ENCODE measurements around the gene ZNF277. TPM values are rescaled to one million over a fixed set of nuclear protein-coding genes. Genes with fewer than 3 reads are reported as not detected.

The ZNF277 gene
- total RNA-seq, 1 donor from 2014 or later, result 23.7 TPM

GRCh38 chr7:112337892-112338291 is 131.4 kb downstream of the ZNF277 start:
- no peak overlapping the region for H3K27ac Mint-ChIP-seq
- TF ChIP-seq CTCF (IDR thresholded peaks at IDR 0.05; ENCODE audit: unreplicated experiment), result no peak
- H3K4me3 Mint-ChIP-seq, result no peak overlapping the region
- peaks cover under 1% of the 10 kb centered on the region for H3K9me3 Mint-ChIP-seq
- DNase-seq (ENCODE audit: low spot score in 2 of 2, unreplicated experiment in 2 of 2), result no peak
- peaks cover 11% of the 10 kb centered on the region for H3K4me1 Mint-ChIP-seq
- peaks cover 32% of the 10 kb centered on the region for H3K36me3 Mint-ChIP-seq
- H3K27me3 Mint-ChIP-seq (ENCODE audit: low read depth), result no peaks in the 10 kb centered on the region

- Mint-ChIP-seq H3K4me3 (no peak overlapping the region), H3K4me1 (peaks cover 8% of the 10 kb centered on the region), H3K27me3 (ENCODE audit: low read depth) (no peaks in the 10 kb centered on the region), H3K9me3 (peaks cover 7% of the 10 kb centered on the region), H3K27ac (no peak overlapping the region), H3K36me3 (peaks cover 41% of the 10 kb centered on the region)
- TF ChIP-seq CTCF (IDR thresholded peaks at IDR 0.05; ENCODE audit: unreplicated experiment), result no peak
- no peak for DNase-seq (ENCODE audit: low spot score in 2 of 2, unreplicated experiment in 2 of 2)
Measured at GRCh38 chr7:112338786-112339185, 132.3 kb downstream of the ZNF277 start.

GRCh38 chr7:112341464-112341863 is 135.0 kb downstream of the ZNF277 start:
- peaks cover 46% of the 10 kb centered on the region for H3K36me3 Mint-ChIP-seq
- TF ChIP-seq CTCF (IDR thresholded peaks at IDR 0.05; ENCODE audit: unreplicated experiment), result no peak
- H3K4me3 Mint-ChIP-seq, result no peak overlapping the region
- no peak for DNase-seq (ENCODE audit: low spot score in 2 of 2, unreplicated experiment in 2 of 2)
- H3K9me3 Mint-ChIP-seq, result peaks cover 11% of the 10 kb centered on the region
- H3K27me3 Mint-ChIP-seq (ENCODE audit: low read depth), result no peaks in the 10 kb centered on the region
- no peak overlapping the region for H3K27ac Mint-ChIP-seq
- no peaks in the 10 kb centered on the region for H3K4me1 Mint-ChIP-seq

GRCh38 chr7:112346381-112347060 is 140.0 kb downstream of the ZNF277 start:
- Mint-ChIP-seq H3K9me3 (peaks cover 18% of the 10 kb centered on the region), H3K4me3 (no peak overlapping the region), H3K36me3 (peaks cover 41% of the 10 kb centered on the region), H3K4me1 (no peaks in the 10 kb centered on the region), H3K27ac (no peak overlapping the region), H3K27me3 (ENCODE audit: low read depth) (no peaks in the 10 kb centered on the region)
- DNase-seq (ENCODE audit: low spot score in 2 of 2, unreplicated experiment in 2 of 2), result no peak
- TF ChIP-seq CTCF (IDR thresholded peaks at IDR 0.05; ENCODE audit: unreplicated experiment), result no peak

- no peak for DNase-seq (ENCODE audit: low spot score in 2 of 2, unreplicated experiment in 2 of 2)
- Mint-ChIP-seq H3K36me3 (peaks cover 40% of the 10 kb centered on the region), H3K27ac (no peak overlapping the region), H3K4me1 (no peaks in the 10 kb centered on the region), H3K27me3 (ENCODE audit: low read depth) (no peaks in the 10 kb centered on the region), H3K9me3 (peaks cover 18% of the 10 kb centered on the region), H3K4me3 (no peak overlapping the region)
- no peak for TF ChIP-seq CTCF (IDR thresholded peaks at IDR 0.05; ENCODE audit: unreplicated experiment)
Measured at GRCh38 chr7:112347088-112347487, 140.6 kb downstream of the ZNF277 start.
